HG03571 (cell line): ENCODE results near the gene KHDRBS1.
"Not testable (repeated sequence)": the region's sequence is repeated elsewhere in the genome, so short reads cannot be mapped to it uniquely, and the experiment has no call there.

Experiments
- ATAC-seq: cut with Tn5 transposase; IDR thresholded peaks from one replicate; pipeline ENCODE4 v1.9.1; 2021; ENCODE audit not compliant: unreplicated experiment

KHDRBS1 gene

GRCh38 chr1:32013386-32014198 lies at the start of gene KHDRBS1:
TSS of gene KHDRBS1 (plus strand) at chr1:32013868. CDS start at chr1:32013996, 128 bp downstream.
- ATAC-seq: peak; percentile 68

- no peak for ATAC-seq
Measured at GRCh38 chr1:31970873-31971272, 42.8 kb upstream of the KHDRBS1 start.

GRCh38 chr1:31976401-31976800 lies 37.3 kb upstream of the KHDRBS1 start:
- no peak for ATAC-seq

DNA sequence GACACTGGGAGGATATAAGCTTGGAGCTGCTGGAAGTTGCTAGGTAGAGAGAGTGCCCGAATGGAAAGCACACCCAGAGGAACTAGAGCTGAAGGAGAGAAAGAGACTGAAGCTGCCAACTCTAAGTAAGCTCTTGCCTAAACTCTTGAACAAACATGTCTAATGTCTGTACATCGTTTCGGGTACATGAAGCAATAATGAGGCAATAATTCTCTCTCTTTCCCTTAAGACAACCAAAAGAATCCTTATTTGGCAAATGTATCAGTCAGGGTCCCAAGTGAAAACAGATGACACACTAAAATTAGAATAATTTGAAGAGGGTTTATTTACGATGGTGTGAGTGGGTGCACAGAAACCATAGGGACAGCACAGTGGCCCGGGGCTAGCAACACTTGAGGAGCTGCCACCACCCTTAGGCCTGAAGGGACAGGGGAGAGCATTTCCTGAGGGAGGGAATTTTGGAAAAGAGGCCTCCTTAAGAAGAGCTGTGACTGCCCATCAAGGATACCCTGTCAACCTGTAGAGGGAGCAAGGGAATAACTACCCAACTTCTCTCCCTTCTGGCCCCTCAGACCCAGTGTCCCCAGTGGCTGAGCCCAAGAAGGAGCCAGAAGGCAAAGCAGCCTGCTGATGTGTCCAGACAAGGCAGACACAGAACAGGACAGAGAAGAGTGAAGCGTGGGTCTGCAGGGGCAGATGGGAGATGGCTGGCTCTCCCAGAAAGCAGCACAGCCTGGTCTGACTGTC lies 36.1 kb upstream of the KHDRBS1 start:
- no peak for ATAC-seq

GRCh38 chr1:31978843-31979400 lies 34.7 kb upstream of the KHDRBS1 start:
- no peak for ATAC-seq

- no peak for ATAC-seq
Measured at GRCh38 chr1:31980835-31981455, 32.7 kb upstream of the KHDRBS1 start.

DNA sequence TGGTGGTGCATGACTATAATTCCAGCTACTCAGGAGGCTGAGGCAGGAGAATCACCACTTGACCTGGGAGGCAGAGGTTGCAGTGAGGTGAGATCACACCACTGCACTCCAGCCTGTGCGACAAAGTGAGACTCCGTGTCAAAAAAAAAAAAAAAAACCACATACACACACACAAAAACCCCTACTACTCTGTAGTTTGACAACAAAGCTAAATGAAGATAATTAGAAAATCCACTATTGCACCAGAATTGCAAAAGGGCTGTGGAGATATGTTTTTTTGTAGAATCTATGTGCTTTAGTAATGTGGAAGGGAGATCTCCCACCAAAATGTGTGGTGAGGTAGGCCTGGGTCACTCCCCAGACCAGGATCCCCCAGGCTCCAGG lies 32.2 kb upstream of the KHDRBS1 start:
- ATAC-seq: no peak

DNA sequence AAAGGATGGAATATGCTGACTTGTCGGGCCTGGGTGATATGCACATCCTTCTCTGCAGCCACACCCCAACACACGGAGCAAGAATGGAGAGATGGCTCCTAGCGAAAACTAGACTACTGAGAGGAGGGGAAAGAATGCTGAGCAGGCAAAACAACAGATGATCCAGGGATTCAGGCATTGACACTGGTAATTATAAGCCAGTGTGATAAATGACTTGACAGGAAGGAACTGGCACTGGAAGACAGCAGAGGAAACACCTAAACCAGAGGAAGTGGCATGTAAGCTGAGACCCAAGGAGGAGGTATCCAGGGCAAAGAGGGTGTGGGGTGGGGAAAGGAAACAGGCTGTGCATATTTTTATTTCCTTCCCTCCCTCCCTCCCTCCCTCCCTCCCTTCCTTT lies 31.7 kb upstream of the KHDRBS1 start:
- ATAC-seq: no peak

DNA sequence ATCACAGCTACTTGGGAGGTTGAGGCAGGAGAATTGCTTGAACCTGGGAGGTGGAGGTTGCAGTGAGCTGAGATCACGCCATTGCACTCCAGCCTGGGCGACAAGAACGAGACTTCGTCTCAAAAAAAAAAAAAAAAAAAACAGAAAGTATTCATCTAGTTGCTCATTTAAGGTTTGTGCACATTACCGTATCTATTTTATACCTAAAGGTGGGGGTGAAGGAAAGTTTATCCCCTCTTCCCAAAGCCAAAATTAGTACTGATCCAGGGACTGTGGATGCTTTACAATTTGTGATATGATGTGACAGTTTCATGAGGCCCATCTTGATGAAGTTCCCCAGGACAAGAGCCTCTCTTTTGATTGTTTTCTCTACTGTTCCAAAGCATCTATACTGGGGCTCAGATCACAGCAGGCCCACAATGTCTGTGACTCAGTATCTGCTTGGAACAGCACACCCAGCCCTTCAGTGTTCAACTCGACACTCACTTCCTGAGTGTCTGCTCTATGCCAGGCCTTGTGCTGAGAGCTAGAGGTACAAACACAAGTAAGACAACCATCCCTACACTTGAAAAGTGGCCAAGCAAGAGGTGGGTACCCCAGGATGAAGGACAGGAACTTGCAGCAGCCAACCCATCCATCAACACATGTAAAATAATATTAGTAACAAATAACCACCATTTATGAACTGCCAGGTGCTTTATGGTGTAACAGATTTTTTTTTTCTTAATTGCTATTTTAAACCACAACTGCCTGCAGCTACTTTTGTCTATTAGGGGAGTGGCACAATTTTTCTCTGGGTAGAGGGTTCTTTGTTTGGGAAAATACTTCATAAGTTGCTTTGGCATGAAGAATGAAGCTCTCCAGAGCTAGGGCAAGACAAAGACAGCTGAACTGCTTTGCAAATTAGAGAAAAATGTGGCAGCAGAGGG lies 29.0 kb upstream of the KHDRBS1 start:
- ATAC-seq: no peak

DNA sequence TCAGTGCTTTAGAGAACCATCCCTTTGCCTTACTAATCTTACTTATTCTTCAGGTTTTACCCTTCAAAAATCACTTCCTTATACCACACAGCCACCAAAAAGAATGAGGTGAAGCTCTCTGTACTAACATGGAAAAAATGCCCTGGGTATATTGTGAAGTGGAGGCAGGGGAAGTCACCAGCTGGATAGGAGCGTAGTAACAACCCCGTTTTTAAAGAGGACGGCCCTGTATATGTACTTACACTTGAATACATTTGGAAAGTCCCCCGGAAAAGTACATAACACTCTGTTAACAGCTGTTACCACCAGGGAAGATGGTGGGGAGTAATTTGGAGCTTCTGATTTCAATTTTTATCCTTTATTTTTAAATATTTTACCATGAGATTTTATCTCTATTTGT lies 28.2 kb upstream of the KHDRBS1 start:
- no peak for ATAC-seq

- no peak for ATAC-seq
Measured at GRCh38 chr1:31987135-31987619, 26.5 kb upstream of the KHDRBS1 start.

- no peak for ATAC-seq
Measured at GRCh38 chr1:31989964-31990363, 23.7 kb upstream of the KHDRBS1 start.

GRCh38 chr1:31991182-31991581 lies 22.5 kb upstream of the KHDRBS1 start:
- ATAC-seq: no peak

GRCh38 chr1:31995263-31995662 lies 18.4 kb upstream of the KHDRBS1 start:
- ATAC-seq: no peak

DNA sequence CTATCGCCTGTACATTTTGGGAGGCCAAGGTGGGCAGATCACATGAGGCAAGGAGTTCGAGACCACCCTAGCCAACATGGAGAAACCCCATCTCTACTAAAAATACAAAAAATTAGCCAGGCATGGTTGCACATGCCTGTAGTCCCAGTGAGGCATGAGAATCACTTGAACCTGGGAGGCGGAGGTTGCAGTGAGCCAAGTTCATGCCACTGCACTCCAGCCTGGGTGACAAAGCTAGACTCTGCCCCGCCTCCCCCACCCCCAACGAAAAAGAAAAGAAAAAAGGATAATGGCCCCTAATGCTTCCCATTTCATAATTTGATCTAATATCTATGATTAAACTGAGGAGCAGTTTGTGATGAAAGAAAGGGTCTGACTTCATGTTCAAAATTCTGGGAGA lies 17.5 kb upstream of the KHDRBS1 start:
- ATAC-seq: not testable (repeated sequence)

- no peak for ATAC-seq
Measured at GRCh38 chr1:32001863-32002262, 11.8 kb upstream of the KHDRBS1 start.

DNA sequence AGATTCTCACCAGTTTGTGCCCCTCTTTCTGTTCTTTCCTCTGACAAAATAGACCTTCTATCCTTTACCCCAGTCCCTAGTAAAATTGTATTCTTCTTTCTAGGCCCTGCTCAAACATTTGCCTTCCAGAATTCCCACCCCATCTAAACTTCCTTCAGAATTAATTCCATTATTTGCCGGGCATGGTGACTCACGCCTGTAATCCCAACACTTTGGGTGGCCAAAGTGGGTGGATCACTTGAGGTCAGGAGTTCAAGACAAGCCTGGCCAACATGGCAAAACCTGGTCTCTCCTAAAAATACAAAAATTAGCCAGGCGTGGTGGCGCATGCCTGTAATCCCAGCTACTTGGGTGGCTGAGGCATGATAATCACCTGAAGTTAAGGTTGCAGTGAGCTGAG lies 11.4 kb upstream of the KHDRBS1 start:
- ATAC-seq: not testable (repeated sequence)

- no peak for ATAC-seq
Measured at GRCh38 chr1:32005522-32005921, 8.1 kb upstream of the KHDRBS1 start.

- ATAC-seq: no peak
Measured at GRCh38 chr1:32007591-32007940, 6.1 kb upstream of the KHDRBS1 start.

DNA sequence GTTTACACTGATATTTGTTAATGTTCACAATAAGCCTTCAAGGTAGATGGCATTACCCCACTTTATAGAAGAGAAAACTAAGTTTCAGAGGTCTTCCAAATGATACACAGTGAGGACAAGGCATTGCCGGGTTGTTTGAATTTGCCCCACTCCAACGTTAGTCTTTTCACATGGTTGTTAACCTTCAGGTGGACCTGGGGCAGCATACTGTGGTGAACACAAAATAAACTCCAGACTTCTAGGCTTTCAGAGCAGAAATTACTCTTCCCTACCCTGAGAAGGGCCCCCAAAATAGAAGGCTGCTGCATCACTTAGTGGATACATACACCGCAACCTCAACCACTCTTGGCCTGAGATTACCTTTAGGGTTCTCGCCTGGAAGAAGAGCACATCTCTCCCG lies 3.4 kb upstream of the KHDRBS1 start:
- no peak for ATAC-seq
